Ishikawa (cell line): Measurements from ENCODE around the gene ASCL2.

Experiments used
- EGR1 ChIP-seq: IDR thresholded peaks from 2 replicates; pipeline ENCODE4 v1.6.1; 2012
- EP300 ChIP-seq: IDR thresholded peaks from 2 replicates; pipeline ENCODE4 v1.6.1; 2012; ENCODE audit warnings: borderline replicate concordance
- FOXM1 ChIP-seq: IDR thresholded peaks from 2 replicates; pipeline ENCODE4 v1.6.1; 2012; ENCODE audit warnings: low read depth, borderline replicate concordance
- MAX ChIP-seq: IDR thresholded peaks from 2 replicates; pipeline ENCODE4 v1.6.1; 2012
- RAD21 ChIP-seq: IDR thresholded peaks from 2 replicates; pipeline ENCODE4 v1.6.1; 2012; ENCODE audit warnings: low read depth
- REST ChIP-seq: IDR thresholded peaks from 2 replicates; pipeline ENCODE4 v1.6.1; 2012; ENCODE audit warnings: low read depth, mild to moderate bottlenecking
- TCF12 ChIP-seq: IDR thresholded peaks from 2 replicates; pipeline ENCODE4 v1.6.1; 2012; ENCODE audit warnings: low read depth

GRCh38 chr11:2220173-2220771 is 50.1 kb downstream of the ASCL2 start:
- no peak for TF ChIP-seq EGR1
- TF ChIP-seq RAD21, result no peak
- TF ChIP-seq TCF12, result no peak
- no peak for TF ChIP-seq REST
- TF ChIP-seq EP300, result no peak
- TF ChIP-seq FOXM1, result no peak
- TF ChIP-seq MAX, result no peak
